ENCODE results near the gene ACAN. TPM values are rescaled to one million over a fixed set of nuclear protein-coding genes. Genes with fewer than 3 reads are reported as not detected.

ACAN gene
- polyA plus RNA-seq, 3 donors = 2.7 to 4.9 (median 4.8) TPM

DNA sequence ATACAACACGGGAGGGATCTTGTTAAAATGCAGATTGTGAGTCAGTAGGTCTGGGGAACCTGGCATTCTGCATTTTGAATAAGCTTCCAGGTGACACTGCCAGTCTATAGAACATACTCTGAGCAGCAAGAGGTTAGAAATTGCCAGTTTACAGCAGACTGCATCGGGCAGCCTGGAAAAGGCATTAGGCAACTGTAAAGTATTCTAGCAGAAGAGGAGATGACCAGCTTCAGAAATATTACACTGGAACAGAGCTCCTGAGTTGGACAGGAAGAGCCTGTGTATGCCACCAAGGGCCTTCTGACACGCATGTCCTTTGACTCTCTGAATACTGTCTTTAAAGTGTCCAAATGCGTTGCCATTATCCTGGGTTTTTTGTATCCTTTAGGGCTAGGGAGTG lies 2.5 kb upstream of the ACAN start:
- no peak for DNase-seq (ENCODE audit: low read depth in 3 of 3, low spot score in 2 of 3)

DNA sequence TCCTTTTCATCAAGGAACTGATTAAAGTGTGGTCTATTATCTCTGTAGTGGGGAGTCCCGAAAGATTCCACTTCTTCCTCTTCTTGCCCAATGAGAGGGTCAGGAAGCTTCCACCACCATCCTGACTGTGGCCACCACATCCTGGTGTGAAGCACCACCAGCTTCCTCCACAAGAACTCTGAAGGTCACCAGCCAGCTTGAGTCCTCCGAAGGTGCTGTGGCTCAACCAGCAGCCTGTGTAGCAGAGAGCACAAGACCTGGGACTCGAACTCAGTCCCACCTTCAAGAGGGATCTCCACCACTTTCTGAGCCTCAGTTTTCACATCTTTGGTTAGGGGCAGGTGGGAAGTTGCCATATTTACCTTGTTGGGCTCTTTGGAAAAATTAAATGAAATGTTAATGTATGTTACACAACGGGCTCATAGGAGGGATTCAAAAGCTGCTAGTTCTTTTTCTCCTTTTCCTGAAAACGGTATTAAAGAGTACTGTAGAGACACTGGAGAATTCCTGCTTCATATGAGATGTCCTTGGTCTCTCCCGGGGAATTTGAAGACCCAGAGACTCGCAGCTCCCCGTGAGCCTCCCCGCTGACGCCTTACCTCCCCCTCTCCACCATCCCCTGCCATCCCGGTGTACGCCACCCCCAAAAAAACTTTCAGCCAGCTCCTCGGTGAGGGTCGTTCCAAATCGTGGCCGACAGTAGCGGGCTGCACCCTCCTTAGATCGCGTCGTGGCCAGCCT lies 816 bp upstream of the ACAN start:
- no peak for DNase-seq (ENCODE audit: low read depth in 3 of 3, low spot score in 2 of 3)

DNA sequence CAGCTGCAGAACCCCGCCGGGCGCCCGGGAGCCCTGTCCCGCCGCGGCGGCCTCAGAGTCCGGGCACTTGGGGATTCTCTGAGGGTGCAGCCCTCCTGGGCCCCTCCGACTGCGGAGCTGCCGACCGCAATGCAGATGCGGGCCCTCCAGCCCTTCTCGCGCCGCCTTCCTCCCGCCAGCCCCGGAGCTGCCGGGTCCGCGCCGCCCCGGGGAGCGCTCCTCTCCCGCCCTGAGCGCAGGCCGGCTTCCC lies 320 bp upstream of the ACAN start:
- DNase-seq (ENCODE audit: low read depth in 3 of 3, low spot score in 2 of 3) = no peak

DNA sequence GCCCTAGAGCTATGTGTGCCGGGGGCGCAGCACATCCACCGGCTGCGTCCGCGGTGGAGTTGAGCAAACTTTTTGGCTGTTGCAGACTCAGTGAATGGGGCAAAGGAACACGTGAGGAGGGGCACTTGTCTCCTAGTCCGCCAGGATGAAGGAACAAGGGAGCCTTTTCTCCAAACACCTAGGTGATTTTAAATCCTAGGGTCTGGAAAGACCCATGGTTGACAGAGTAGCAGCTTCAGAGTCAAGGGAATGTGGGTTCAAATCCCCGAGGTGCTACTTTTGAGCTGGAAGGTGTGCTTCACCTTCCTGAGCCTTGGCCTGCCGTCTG lies 648 bp downstream of the ACAN start:
- no peak for DNase-seq (ENCODE audit: low read depth in 3 of 3, low spot score in 2 of 3)

GRCh38 chr15:88804257-88804656 lies 1.0 kb downstream of the ACAN start:
- DNase-seq (ENCODE audit: low read depth in 3 of 3, low spot score in 2 of 3) = no peak

DNA sequence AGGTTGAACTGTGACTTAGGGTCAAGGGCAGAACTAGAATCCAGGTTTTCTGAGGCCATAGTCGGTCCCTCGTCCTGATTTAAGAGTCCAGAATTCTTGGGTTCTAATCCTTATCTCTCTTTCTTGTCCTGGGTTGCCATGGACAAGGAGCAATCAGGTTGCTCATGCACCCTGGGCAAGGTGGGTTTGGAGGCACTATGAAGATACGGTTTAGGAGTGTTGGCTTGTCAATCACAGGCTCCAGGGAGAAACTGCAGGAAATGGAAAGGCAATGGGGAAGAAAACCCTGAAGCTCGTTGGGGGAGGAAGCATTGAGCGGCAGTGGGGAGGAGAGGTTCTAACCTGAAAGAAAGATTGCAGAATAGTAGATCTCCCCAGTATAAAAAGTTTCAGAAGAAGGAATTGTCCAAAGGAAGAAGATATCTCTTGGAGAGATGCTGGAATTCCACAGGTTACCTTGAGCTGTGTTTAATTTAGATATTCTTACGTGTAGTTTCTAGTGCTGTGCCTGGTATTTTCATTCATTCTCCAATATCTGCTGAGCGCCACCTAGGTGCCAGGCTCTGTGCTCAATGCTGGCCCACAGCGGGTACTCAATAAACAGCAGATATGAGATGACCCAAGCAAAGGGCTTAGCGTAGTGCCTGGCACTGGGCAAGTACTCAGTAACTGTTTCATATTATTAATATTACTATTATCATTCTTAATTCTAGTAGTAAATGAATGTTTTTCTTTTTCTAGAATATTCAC lies 2.0 kb downstream of the ACAN start:
- no peak for DNase-seq (ENCODE audit: low read depth in 3 of 3, low spot score in 2 of 3)

DNA sequence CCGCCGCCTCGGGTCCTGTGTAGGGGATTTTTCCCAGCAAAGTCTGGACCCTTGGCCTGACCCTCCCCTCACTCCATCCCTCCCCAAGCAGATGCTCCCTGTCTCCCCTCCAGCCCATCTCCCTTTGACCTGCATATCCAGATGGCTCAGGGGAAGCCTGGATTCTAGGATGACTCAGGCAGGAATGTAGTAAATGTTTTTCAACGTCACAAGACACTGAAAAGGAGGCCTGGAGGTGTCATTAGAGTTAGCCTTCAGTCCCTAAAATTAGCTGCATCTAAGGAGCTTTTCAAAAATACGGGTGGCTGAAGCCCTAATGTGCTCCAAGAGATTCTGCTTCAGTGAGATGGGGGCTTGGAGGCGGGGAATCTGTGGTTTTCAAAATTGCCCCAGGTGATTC lies 7.2 kb downstream of the ACAN start:
- no peak for DNase-seq (ENCODE audit: low read depth in 3 of 3, low spot score in 2 of 3)

- no peak for DNase-seq (ENCODE audit: low read depth in 3 of 3, low spot score in 2 of 3)
These were observed 8.9 kb downstream of the ACAN start for GRCh38 chr15:88812133-88812532.

DNA sequence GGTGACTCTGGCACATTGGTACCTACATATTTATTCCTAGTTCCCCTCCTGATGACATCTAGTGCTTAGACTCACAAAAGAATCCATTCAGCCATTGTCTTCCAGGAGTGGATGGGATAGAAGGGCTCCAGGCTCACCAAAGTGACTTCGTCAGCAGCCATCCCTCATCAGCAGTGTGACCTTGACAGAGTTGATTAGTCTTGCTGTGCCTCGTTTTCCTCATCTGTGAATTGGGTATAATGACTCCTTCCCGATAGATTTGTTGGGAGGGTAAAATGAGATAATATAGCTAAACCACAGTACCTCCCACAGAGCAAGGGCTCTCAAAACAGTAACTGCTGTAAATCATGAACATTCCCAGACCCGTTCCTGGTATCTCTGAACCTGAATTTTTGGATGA lies 10.7 kb downstream of the ACAN start:
- no peak for DNase-seq (ENCODE audit: low read depth in 3 of 3, low spot score in 2 of 3)

GRCh38 chr15:88814393-88814792 lies 11.2 kb downstream of the ACAN start:
- DNase-seq (ENCODE audit: low read depth in 3 of 3, low spot score in 2 of 3) = no peak

- no peak for DNase-seq (ENCODE audit: low read depth in 3 of 3, low spot score in 2 of 3)
These were observed 15.7 kb downstream of the ACAN start for GRCh38 chr15:88818920-88819319.

- DNase-seq (ENCODE audit: low read depth in 3 of 3, low spot score in 2 of 3) = no peak
These were observed 18.8 kb downstream of the ACAN start for GRCh38 chr15:88821993-88822392.

DNA sequence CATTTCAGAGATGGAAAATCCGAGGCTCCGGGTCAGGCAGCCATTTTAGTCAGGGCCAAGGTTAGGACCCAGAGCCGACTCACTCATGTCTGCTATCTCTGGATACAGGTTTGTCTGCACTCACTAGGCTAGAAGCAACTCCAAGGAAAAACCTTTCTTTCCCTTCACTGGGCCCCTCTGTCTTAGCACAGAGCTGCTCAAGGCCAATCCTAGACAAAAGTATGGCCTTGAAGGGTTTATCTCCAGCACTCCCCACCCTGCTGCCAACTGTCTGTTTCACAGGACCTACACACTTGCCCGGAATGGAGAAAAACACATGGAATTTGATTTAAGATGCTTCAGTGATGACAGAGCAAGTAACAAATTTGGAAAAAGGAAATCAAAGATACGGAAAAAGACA lies 25.6 kb downstream of the ACAN start:
- no peak for DNase-seq (ENCODE audit: low read depth in 3 of 3, low spot score in 2 of 3)

DNA sequence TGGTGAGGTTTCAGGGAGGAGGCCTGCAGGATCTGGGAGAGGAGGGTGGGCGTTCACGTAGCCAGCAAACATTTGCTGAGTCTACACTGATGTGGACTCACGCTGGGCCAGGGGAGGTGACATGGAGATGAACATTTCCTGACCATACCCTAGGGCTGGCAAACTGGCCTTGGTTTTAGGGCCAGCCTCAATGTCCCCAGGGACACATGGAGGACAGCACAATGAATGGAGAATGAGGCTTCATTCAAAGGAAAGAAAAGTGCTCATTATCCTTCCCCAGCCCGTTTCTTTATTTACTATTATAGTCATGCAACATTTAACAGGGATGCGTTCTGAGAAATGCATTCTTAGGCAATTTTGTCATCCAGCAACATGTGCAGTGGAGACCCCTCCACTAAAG lies 26.8 kb downstream of the ACAN start:
- DNase-seq (ENCODE audit: low read depth in 3 of 3, low spot score in 2 of 3) = no peak

DNA sequence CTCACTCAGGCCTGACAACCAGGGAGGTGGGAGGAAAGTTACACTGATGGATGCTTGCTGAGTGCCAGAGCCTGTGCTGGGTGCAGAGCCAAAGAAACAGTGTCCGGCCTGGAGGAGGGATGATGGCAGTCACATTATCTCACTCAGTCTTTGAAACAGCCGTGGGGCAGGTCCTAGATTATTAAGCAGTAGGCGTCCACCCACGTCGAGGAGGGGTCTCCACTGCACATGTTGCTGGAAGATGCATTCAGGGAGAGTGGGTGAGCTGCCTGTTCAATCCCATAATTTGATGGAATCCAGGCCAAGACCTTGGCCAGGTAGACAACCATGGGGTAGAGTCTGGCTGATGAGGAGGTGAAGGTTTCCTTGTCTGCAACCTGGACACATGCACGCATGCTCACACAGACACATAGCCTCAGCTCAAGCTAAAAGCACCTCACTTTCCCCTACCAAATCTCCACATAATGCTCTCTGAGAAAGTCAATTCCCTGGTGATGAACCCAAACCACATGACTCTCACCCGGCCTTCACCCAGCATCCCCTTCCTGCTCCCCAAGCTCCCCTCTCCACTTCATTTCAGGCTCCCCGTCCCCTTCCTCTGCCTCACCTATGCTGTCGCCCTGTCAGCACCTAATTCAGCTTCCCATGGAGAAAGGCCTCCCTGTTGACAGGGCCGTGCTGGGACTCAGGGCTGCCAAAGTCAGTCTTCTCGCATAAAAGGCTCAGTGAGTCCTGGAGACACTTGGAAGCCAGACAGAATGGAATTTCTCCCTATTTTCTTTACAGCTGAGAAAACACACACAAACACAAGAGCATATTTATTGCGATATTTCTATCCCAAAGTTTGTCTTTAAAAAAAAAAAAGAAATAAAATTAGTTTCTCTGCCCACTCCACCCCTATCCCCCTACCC lies 29.8 kb downstream of the ACAN start:
- DNase-seq (ENCODE audit: low read depth in 3 of 3, low spot score in 2 of 3) = no peak

- no peak for DNase-seq (ENCODE audit: low read depth in 3 of 3, low spot score in 2 of 3)
These were observed 30.5 kb downstream of the ACAN start for GRCh38 chr15:88833731-88834100.

- no peak for DNase-seq (ENCODE audit: low read depth in 3 of 3, low spot score in 2 of 3)
These were observed 31.1 kb downstream of the ACAN start for GRCh38 chr15:88834211-88834812.

GRCh38 chr15:88835119-88835518 lies 31.9 kb downstream of the ACAN start:
- DNase-seq (ENCODE audit: low read depth in 3 of 3, low spot score in 2 of 3) = no peak

- no peak for DNase-seq (ENCODE audit: low read depth in 3 of 3, low spot score in 2 of 3)
These were observed 32.4 kb downstream of the ACAN start for GRCh38 chr15:88835646-88836045.

- no peak for DNase-seq (ENCODE audit: low read depth in 3 of 3, low spot score in 2 of 3)
These were observed 35.4 kb downstream of the ACAN start for GRCh38 chr15:88838667-88839066.

DNA sequence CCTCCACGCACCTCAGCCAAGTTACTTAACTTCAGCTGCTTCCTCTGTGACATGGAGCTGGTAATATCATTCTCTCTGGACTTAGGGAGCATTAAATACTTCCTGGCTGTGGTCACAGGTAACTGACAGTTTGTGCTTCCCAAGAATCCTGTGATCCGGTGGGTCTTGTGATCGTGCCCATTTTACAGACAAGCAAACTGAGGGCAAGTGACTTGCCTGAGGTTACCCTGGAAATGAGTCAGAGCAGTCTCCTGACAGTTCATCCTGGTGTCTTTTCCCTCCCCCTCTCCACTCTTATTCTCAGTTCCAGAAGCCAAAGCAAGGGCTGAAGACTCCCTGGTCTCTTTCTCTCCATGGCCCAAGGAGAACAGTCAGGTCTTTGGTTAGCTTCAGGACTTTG lies 35.9 kb downstream of the ACAN start:
- no peak for DNase-seq (ENCODE audit: low read depth in 3 of 3, low spot score in 2 of 3)
